Right forelimb (tissue), 1 donor: ENCODE results near the gene GNA12.

ENCODE experiments used
- DNase-seq: peaks from one replicate; pipeline ENCODE4 v3.0.0-alpha.2; 2018

Gene GNA12

DNA sequence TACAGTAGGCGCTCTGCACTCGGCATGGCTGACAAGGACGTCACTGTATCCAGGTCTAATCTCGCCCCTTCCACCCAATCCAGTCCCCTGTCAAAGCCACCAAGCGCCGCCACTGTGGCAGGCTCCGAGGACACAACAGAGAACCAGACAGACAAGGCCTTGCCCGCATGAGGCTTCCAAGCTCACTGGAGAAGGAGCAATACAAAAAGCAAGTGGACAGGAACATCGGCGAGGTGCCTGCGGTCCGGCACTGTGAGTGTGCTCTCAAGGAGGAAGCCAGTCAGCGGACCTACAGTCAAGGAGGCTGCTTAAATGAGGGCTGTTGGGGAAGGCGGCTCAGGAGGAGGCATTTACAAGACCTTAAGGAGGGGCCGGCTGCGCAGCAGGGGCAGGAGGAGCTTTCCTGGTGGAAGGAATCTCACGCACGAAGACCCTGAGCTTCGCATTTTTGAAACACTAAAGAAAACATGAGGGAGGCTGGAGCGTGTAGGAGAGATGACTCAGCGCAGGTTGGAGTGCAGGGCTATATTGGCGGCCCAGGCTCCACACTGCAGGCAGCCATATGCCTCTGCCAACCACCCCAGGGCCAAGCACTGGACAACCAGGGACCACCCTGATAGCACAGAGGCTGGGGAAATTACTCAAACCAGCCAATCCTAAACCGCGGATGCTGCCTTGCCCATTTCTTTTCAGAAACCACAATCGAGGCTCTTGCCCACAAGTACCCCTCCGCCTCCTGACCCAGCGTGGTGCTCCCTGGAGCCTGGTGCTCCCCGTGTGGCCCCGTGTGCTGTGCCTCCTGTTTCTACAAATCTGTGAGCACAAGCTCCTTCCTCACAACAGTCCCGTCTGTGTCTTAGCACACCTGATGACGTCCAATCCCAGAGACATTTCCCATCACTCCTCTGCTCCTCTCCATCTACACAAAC lies 28.9 kb downstream of the GNA12 start:
- DNase-seq: no peak

DNA sequence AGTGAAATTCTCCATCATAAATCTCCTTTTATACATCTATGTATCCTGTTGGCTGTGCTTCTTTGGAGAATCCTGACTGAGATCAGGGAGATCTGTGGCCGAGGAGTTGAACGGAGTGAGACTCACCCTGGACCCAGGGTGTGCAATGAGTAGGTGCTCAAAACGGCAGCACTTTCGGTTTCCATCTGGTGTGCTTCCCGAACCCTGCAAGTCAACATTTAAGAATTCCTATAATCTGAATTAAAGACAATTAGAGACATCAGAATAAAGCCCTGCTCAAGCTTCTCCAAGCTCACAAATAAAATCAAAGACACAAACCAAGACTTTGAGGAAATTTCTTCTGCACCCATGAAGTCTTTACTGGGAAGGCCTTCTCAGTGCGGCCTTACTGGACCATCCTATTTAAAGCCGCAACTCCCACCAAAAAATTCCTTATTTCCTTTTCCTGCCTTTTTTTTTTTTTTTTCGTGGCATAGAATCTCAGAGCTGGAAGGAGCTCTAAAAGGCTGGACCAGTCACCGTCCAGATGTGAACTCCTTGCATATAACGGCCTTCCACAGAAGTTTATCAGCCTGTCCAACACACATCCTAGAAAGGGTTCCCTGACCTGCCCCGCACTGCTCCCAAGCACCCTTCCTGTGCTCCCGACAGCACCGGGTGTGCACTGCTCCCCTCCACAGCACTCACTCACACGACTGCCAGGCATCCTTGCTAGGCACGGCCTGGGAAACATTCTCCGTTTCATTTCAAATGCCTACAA lies 29.7 kb downstream of the GNA12 start:
- DNase-seq: no peak

DNA sequence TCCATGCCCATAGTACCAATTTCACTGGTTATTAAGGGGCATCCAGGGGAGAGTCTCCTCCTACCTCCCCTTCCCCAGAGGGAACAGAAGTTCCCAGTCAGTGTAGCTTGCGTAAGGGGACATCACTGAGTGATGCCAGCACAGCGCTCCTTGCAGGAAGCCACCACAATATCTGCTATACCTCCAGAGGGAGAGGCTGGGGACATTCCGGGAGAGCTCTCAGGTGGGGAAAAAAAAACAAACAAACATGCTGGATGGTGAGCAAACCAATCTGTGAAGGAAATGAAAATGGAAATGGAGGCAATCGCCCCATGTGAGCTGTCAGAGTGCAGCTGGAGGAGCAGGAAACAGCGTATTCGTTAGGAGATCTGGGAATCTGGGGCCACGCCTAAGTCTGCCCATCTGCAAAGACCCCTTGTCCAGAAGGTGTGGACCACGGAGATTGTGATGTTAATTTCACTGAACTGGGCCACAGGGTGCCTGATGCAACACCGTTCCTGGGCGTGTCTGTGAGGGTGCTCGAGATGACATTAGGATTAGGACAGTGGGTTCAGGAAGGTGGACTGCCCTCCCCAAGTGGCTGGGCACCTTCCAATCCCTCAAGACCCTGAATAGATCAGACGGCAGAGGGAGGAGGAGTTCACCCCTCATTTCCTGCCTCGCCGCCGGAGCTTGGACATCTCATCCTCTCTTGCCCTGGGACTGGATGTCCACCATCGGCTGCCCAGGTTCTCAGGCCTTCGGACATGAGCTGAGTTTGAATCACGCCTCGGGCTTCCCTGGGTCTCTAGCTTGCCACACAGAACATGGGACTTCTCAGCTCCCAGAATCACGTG lies 30.5 kb downstream of the GNA12 start:
- DNase-seq: no peak

DNA sequence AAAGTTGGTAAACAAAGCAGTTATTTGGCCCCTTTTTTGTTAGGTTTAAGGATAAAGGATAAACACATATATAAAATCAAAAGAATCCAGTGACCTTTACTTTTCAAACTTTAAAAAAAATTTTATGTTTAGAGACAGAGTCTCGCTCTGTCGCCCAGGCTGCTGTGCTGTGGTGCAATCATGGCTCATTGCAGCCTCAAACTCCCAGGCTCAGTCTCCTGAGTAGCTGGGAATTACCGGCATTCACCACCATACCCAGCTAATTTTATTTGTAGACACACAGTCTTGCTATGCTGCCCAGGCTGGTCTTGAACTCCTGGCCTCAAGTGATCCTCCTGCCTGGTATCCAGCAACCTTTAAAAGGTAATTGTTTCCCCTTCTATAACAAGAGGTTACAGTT lies 31.3 kb downstream of the GNA12 start:
- DNase-seq: no peak

DNA sequence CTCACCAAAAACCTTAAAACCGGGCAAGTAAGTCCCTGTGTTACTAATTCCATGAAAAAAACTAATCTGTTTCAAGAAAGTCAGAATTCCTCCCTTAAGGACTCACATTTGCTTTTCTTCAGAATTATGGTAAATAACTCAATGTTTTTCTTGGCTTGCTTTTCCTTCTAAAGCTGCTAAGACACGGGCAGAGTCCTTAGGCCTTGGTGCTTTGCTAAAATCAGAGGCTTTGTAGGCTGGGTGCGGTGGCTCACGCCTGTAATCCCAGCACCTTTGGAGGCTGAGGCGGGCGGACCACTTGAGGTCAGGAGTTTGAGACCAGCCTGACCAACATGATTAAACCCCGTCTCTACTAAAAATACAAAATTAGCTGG lies 32.0 kb downstream of the GNA12 start:
- no peak for DNase-seq

DNA sequence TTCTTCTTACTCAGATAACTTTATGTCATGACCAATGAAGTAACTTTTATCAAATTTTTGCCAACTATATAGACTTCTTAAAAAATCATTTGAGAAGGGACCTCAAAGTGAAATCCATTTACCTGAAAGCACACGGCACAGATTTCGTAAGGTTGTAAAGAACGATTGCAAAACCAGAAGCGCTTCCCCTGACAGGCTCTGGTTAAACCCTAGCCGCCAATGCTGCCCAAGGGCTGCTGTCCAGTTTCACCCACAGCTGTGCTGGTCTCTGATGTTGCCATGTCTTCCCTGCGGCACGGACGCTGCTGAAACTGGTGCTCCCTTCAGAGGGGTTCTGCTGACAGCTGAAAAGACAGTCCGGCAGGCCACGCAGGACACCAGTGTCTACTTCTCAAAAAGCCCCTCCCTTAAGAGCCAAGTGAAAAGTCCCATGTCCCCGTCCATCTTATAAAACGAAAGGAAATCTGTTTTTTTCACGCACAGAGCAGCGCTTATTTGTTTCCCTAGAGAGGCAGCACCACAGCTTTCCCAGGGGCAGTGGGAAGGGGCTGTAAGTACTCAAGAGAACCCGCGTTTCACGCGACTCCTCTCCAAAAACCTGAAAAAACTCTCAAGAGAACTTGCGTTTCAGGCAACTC lies 32.5 kb downstream of the GNA12 start:
- no peak for DNase-seq

DNA sequence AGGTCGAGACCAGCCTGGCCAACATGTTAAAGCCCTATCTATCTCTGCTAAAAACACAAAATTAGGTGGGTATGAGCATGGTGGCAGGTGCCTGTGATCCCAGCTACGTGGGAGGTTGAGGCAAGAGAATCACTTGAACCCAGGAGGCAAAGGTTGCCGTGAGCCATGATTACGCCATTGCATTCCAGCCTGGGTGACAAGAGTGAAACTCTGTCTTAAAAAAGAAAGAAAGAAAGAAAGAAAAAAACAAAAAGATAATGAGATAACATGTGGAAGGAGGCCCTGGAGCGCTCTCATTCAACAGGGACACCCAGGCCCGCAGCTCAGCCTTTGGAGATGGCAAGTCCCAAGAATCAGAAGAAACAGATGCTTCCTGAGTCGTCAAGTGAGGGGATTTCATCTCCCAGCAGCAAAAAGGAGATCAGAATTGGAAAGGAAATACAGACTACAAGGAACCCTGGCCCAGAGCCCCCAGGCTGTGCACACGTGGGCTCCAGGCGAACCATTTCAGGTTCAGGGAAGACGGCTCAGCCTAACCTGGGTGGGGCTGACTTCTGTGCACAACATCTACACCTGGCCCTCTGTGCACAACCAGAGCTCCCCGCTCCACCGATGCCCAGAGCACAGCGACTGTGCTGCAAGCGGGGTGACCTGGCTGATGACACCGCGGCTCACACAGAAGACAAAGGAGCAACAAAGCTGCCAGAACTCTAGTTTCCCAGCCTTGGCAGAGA lies 33.3 kb downstream of the GNA12 start:
- no peak for DNase-seq

DNA sequence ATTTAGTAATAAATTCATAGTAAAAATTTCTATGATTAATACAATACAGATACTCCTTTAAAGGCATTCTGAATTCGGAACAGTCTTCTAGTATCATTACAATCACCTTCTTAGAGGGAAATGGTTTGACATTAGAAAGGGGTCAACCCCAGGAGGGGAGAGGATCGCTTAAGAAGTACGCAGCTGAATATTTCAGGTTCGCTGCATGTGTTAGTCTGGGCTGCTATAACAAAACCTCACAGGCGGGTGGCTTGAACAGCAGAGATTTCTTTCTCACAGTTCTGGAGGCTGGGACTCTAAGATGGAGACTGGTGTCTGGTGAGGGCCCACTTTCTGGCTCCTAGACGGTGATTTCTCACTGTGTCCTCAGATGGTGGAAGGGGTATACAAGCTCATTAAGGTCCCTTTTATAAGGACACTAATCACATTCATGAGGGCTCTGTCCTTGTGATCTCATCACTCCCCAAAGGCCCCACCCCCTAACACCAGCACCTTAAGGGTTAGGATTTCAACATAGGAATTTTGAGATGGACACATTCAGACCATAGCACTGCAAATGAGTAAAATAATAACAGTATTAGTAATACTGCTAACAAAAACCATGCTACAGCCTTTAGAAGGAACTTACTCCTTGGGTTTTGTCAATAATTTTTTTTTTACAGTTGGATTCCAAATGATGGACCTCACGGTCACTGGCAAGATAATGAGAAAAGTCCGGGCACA lies 34.0 kb downstream of the GNA12 start:
- DNase-seq: no peak

DNA sequence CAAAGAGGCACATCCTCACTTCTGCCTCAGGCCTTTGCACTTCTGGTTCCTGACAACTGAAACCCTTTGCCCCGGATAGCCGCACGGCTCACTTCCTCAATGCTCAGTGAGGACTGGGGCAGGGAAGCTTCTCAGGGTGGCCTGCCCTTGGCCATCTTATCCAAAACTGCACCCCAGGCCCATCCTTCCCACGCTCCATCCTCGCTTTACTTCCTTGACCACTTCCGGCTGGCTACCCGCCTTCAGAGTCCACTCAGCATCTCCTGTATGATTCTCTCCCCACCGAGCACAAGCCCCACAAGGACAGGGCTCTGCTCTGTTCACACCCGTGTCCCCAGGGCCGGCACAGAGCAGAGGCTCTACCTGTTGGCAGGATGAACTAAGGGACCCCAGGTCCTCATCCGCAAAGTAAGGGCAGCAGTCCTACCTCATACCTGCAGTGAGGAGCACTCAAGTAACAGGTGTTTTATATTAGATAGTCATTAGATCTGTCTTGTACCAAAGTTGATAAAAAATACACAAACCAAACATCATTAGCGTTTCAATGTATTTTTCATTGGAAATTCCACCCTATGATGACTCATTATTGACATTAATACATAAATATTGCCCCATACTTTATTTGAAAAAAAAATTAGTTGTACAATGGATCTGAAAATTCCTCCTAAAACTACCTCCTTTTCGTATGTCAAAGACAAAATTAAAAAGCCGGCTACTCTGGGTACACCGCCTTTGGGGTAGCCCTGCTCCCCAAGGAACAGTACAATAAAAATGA lies 35.0 kb downstream of the GNA12 start:
- no peak for DNase-seq

DNA sequence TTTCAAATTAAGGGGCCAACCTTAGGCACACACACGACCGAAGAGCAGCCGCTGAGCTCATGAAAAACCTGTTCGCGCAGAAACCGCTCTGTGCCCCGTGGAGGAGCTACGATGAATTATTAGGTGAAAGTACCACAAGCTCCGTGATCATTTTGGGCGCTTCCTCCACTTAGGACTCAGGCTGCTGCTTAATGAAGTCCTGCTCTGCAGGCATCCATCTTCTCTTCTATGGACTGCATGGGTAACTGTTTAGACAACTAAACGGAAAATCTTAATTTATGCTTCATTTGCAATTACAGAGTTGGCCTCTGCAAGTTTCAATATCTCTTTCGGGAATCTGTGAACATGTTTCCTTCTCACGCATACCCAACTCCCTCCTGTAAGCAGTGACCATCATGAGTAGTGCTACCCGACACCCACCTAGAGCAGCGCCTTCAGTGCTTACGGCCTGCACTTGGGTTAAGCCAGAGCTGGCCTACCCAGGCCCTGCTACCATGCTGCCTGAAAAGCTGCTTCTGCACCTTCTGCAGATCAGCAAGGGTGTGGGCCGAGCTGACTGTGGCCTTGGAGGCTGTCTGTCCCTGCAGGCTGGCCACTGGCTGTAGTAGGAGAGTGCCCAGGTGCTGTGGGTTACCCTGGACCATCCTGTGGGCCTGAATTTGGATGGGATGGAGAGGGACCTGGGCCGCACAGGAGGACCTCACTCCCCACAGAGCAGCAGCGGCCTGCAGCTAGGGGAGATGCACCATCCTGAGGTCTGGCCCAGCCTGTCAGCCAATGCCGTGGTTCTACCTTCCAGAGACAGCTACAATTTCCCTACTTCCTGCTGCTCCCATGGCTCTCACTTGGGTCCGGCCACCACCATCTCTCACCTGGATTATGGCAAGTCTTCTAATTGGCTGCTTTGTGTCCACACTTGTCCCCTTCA lies 36.0 kb downstream of the GNA12 start:
- DNase-seq: no peak

DNA sequence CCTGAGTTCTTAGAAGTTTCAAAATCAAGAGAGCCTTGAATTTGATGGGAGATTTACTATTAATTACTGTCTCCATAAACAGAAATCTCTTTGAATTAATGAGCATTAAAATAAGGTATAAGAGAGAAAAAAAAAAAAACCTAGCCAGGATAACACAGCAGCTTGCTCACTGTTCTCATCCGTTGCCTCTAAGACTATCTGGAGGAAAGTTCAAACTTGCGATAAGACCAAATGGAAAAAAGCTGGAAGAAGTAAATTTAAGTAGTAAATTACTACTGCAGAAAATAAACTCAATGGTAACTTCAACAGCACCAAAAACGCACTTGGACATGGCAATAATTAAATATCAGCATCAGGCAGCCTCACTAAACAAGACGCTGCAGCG lies 36.7 kb downstream of the GNA12 start:
- DNase-seq: no peak

DNA sequence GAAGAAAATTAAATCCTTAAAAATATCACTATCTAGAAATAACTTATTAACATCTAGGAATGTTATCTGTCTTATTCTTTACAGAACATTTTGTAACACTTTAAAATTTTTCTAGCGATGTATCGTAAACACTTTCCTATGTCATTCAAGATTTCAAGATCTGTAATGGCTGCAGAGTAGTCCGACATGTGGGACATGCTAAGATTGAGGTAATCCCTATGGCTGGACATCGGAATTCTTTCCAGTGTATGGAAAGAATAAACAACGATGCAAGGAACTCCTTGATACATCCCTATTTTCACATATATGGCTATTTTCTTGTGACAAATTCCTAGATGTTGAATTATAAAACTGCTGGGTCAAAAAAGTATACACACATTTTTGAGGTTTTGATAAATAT lies 37.5 kb downstream of the GNA12 start:
- DNase-seq: no peak

DNA sequence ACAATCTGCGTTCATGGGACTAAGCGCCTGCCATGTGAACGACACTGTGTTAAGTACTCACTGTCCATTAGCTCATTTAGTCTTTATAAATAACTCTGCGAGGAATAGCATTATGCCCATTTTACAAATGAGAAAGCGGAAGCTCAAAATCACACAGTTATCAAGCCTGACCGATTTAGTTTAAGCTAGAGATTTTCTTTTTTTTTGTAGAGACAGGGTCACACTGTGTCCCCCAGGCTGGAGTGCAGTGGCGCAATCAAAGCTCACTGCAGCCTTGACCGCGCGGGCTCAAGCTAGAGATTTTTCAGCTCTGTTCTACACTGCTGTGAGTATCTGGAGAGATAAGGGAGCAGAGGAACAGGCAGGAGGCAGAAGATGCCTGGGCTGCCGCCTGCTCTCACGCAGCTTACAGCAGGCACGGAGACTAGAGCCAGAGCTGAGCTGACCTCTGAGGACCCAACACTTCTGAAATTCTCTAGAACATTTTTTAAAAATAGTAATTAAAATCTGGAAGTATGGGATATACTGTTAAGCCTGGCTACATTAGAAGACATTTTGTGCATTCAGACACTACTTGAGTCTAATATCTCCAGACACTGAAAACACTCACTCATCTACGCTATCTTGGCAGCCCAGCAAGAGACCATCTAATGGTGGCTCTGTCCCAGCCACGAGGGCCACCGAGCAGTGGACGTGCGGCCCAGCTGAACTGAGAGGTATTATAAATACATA lies 38.7 kb downstream of the GNA12 start:
- DNase-seq: no peak

DNA sequence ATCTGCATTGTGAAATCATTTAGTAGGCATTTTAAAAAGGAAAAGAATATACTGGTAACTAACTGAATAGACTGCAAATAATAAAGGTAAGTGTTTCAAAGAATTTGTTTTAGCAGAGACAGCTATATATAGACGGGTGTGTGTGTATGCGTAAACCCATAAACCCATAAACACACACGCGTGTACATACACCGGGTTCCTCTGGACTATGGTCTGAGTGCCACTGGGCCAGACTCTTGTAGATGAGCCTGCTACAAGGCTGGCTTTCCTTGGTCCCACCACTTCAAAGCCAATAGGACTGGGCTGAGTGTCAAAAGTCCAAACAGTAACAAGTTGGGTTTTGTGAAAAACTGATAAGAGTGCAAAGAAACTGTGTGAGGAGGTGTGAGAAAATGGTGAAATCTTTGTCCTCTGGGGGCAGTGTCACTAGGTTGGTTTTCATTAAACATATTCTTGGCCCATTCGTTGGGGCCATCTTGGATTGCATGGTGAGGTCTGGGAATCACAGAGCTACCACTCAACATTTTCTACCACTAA lies 39.8 kb downstream of the GNA12 start:
- no peak for DNase-seq

DNA sequence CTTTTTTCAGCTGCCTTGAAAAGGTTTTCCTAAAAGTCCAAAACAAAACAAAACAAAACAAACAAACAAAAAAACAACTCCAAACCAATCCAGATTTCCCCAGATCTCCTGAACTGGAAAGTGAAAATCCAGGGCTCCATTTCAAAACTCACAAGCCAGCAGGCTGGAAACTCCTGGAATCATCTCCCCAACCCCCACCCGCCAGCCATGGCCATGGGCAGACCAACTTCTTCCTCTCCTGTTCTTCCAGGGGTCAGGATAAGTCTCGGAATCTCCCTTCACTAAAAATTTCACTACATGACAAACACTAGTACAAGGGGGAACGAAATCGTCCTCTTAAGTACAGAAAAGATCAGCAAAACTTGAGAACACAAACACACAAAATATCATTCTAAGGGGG lies 40.4 kb downstream of the GNA12 start:
- DNase-seq: no peak

DNA sequence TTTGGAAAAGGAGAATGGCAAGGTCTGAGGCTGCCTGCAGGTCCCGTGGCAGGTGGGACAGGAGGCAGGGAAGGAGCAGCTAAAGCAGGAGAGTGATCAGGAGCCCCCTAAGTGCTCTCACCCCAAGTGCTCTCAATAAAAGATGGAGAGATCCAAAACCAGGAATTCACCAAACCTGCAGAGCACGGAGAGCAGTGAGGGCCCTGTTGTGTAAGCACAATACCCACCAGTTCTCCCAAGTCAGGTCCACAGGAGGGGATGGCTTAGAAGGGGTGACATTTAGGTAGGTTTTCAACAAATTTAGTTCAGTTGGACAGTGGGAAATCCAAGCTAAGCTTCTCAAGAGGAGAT lies 40.8 kb downstream of the GNA12 start:
- no peak for DNase-seq

DNA sequence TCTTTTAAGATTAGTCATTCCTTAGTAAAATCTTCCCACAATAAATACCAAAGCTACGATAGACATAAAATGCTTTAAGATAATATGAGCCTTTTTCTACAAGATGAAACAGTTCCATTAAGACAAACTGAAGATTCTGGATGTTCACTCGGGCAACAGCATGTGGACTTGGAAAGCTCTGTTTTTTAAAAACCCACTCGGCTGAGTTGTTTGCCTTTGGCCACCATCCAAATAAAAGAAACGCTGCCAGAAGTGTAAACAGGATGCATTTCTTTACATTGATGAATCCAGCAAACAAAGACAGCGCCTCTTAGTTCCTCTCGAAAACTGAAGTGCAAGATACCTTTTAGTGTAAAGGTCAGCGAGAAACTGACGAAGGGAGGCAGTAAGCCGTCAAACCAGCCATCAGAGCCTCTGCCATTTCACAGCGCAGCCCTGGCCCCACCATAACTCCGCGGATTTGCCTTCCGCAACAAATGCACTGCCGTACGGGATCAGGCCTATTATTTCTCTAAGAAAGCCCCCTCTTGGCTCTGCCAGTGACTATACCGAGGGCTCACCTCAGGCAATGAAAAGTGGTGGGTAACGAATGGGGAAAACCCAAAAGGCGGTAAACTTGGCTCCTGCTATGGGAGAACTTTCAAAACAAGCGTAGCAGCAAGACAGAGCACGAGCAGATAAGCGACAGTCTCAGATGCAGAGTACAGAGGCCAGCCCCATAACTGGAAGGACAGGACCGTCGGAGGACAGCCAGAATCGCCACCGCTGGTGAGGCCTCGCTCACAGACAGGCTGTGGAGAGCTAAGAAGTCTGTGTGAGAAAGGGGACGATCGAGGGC lies 41.4 kb downstream of the GNA12 start:
- DNase-seq: no peak

DNA sequence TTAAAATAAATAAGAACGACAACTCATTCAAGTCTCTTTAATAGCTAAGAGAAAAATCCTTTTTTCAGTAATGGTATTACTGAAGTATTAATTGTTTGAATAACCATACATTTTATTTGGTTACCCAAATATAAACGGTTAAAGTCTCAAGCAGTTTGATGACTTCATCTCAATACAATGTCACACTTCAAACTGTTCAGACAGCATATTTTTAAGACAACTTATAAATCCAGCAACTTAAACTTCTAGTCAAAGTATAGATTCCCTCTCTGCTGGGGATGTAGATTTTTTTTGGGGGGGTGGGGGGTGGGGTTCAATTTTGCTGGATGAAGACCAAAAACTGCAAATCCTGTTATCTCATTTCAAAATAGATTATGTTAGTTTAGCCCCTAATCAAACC lies 42.0 kb downstream of the GNA12 start:
- no peak for DNase-seq
